K562 (cell line): ENCODE results near the gene NAGS. TPM values are rescaled to one million over a fixed set of nuclear protein-coding genes. Genes with fewer than 3 reads are reported as not detected.

Experiments
- ATAC-seq: fragments of 200-7000 bp; cut with Tn5 transposase; 3 replicates; pipeline ENCODE4 v1.9.1; 2020; ENCODE audit warnings: moderate library complexity
- BruUV-seq: library from RNA; stranded (reverse); fragments of 400-500 nt; replicated peaks from 2 replicates; lab custom pipeline; 2021; lab: Mats Ljungman, UMichigan
- CTCF ChIA-PET: fragments of 300-600 bp; formaldehyde crosslinking; extraction: SDS; loops from one replicate; lab custom pipeline; 2021; ENCODE audit warnings: low intra/inter-chr PET ratio; lab: Yijun Ruan, JAX
- POLR2A ChIA-PET: fragments of 300-600, 350-650 bp; sonication (Branson Sonifier 250); formaldehyde crosslinking; extraction: SDS; loops from one replicate; lab custom pipeline; 2021; ENCODE audit warnings: antibody characterized with exemption, inconsistent platforms; lab: Yijun Ruan, JAX
- DNase-seq, 4 experiments: peaks; one replicate each; pipeline versions ENCODE4 v3.0.0 to v3.0.0-alpha.2; 2011 to 2018; ENCODE audit warnings: low spot score in 3 of 4, mixed read lengths in 3 of 4; ENCODE audit errors: extremely low read depth in 1 of 4
- FAIRE-seq: peaks from 2 replicates; lab custom pipeline; 2011; peaks lifted over from hg19 to GRCh38; lab: Jason Lieb, UNC
- H2AFZ ChIP-seq: 2 replicates; pipeline ENCODE4 v1.6.0; 2011; ENCODE audit warnings: low read depth, low read length, control low read depth, inconsistent platforms
- H3K27ac ChIP-seq: fragments of 200-600 bp; 3 replicates; pipeline ENCODE4 v1.8.0; 2011; ENCODE audit warnings: low read depth, mild to moderate bottlenecking, control low read depth, inconsistent platforms, low read length, moderate library complexity, mixed read lengths; ENCODE audit errors: extremely low read depth
- H3K27me3 ChIP-seq, 2 experiments: fragments of 300-600 bp in 1 of 2; 2 replicates in 1 of 2; 3 replicates in 1 of 2; pipeline versions ENCODE4 v1.6.0 to v1.8.0; 2011; ENCODE audit warnings: inconsistent platforms in 2 of 2, low read length in 2 of 2, mild to moderate bottlenecking in 1 of 2, mixed read lengths in 1 of 2, moderate library complexity in 1 of 2; ENCODE audit not compliant: control insufficient read depth in 2 of 2, insufficient read depth in 2 of 2
- H3K36me3 ChIP-seq: fragments of 300-600 bp; 3 replicates; pipeline ENCODE4 v1.8.0; 2011; ENCODE audit warnings: mild to moderate bottlenecking, low read length, inconsistent platforms; ENCODE audit not compliant: control insufficient read depth, insufficient read depth
- H3K4me1 ChIP-seq, 2 experiments: fragments of 200-600 bp in 1 of 2; replicated peaks in 1 of 2; 2 replicates in 1 of 2; 3 replicates in 1 of 2; pipeline versions ENCODE4 v1.5.1 to v1.8.0; 2011; ENCODE audit warnings: inconsistent platforms in 2 of 2, low read length in 2 of 2, mild to moderate bottlenecking in 1 of 2, mixed read lengths in 1 of 2, moderate library complexity in 1 of 2; ENCODE audit not compliant: control insufficient read depth in 2 of 2, insufficient read depth in 2 of 2
- H3K4me2 ChIP-seq: 2 replicates; pipeline ENCODE4 v1.6.1; 2011; ENCODE audit warnings: low read length, control low read depth, inconsistent platforms, mixed read lengths; ENCODE audit not compliant: insufficient read depth
- H3K4me3 ChIP-seq: fragments of 200-600 bp; sonication (generic), shearing (Covaris generic); 2 replicates; pipeline ENCODE4 v1.5.1; 2016; ENCODE audit warnings: control low read depth, inconsistent platforms
- H3K79me2 ChIP-seq: fragments of 200-600 bp; 3 replicates; pipeline ENCODE4 v1.8.0; 2011; ENCODE audit warnings: low read length, inconsistent platforms; ENCODE audit not compliant: control insufficient read depth, insufficient read depth
- H3K9ac ChIP-seq, 2 experiments: 2 replicates each; pipeline versions ENCODE4 v1.6.0 to v1.6.1; 2011; ENCODE audit warnings: low read depth in 2 of 2, low read length in 2 of 2, control low read depth in 1 of 2, inconsistent platforms in 1 of 2, mild to moderate bottlenecking in 1 of 2, mixed read lengths in 1 of 2; ENCODE audit not compliant: insufficient read depth in 1 of 2
- H3K9me1 ChIP-seq: one replicate; pipeline ENCODE4 v1.6.0; 2011; ENCODE audit warnings: inconsistent platforms, mild to moderate bottlenecking, low read length, moderate library complexity; ENCODE audit not compliant: control insufficient read depth, insufficient read depth
- H3K9me3 ChIP-seq: replicated peaks from 2 replicates; pipeline ENCODE4 v1.5.1; 2011; ENCODE audit warnings: low read depth, low read length, inconsistent platforms; ENCODE audit not compliant: control insufficient read depth, insufficient read depth
- H4K20me1 ChIP-seq: replicated peaks from 2 replicates; pipeline ENCODE4 v1.6.1; 2011; ENCODE audit warnings: low read length, inconsistent platforms, mixed read lengths; ENCODE audit not compliant: control insufficient read depth, insufficient read depth
- DLX4 ChIP-seq: fragments of 250-450 bp; sonication (Bioruptor Pico); IDR thresholded peaks from 2 replicates; pipeline ENCODE4 v1.6.1; 2021; ENCODE audit warnings: mild to moderate bottlenecking
- GTF2A2 ChIP-seq: IDR thresholded peaks from 2 replicates; pipeline ENCODE4 v1.6.1; 2016; ENCODE audit warnings: mild to moderate bottlenecking, missing genetic modification characterization, missing compliant biosample characterization
- HMG20B ChIP-seq: fragments of 250-450 bp; sonication (Bioruptor Pico); IDR thresholded peaks from 2 replicates; pipeline ENCODE4 v1.5.0; 2021; ENCODE audit warnings: mild to moderate bottlenecking
- KDM1A ChIP-seq, 2 experiments: fragments of 450-650 bp; IDR thresholded peaks; 2 replicates each; pipeline ENCODE4 v1.6.1; 2016; ENCODE audit warnings: mild to moderate bottlenecking in 2 of 2
- NELFE ChIP-seq: IDR thresholded peaks from 2 replicates; pipeline ENCODE4 v1.6.1; 2011; ENCODE audit warnings: mild to moderate bottlenecking; ENCODE audit not compliant: insufficient read depth, insufficient read length
- PHB ChIP-seq: fragments of 250-450 bp; sonication (Bioruptor Pico); IDR thresholded peaks from 2 replicates; pipeline ENCODE4 v1.5.0; 2021
- POU5F1 ChIP-seq: fragments of 150-350 bp; IDR thresholded peaks from 2 replicates; pipeline ENCODE4 v1.6.1; 2014; ENCODE audit warnings: borderline replicate concordance, low read length, low read depth, mild to moderate bottlenecking; ENCODE audit not compliant: partially characterized antibody
- RB1 ChIP-seq: fragments of 450-650 bp; IDR thresholded peaks from 2 replicates; pipeline ENCODE4 v1.6.1; 2017; ENCODE audit warnings: low read depth, mild to moderate bottlenecking
- SMC3 ChIP-seq: conservative IDR thresholded peaks from 2 replicates; pipeline ENCODE4 v1.6.1; 2011; ENCODE audit warnings: low read depth, low read length, improper control_type of control experiment; ENCODE audit not compliant: insufficient read depth
- SREBF2 ChIP-seq: sonication (generic); formaldehyde crosslinking; IDR thresholded peaks from 2 replicates; pipeline ENCODE4 v1.4.0; 2020; ENCODE audit warnings: mild to moderate bottlenecking, missing genetic modification reagents
- SRSF9 ChIP-seq: fragments of 200-400 bp; formaldehyde crosslinking; IDR thresholded peaks from 2 replicates; pipeline ENCODE4 v1.6.1; 2017; ENCODE audit warnings: low read depth, low read length, borderline replicate concordance
- STAT5A ChIP-seq: IDR thresholded peaks from 2 replicates; pipeline ENCODE4 v1.6.1; 2012; ENCODE audit warnings: low read length, inconsistent platforms, borderline replicate concordance
- TSC22D4 ChIP-seq: fragments of 450-650 bp; IDR thresholded peaks from 2 replicates; pipeline ENCODE4 v1.6.1; 2016; ENCODE audit warnings: missing genetic modification characterization, missing biosample characterization, control low read depth
- TSHZ1 ChIP-seq: fragments of 250-450 bp; sonication (Bioruptor Pico); IDR thresholded peaks from 2 replicates; pipeline ENCODE4 v1.4.0; 2020; ENCODE audit warnings: mild to moderate bottlenecking, moderate library complexity
- ZFP36 ChIP-seq: fragments of 150-350 bp; IDR thresholded peaks from 2 replicates; pipeline ENCODE4 v1.6.1; 2018; ENCODE audit warnings: low read length, low read depth; ENCODE audit not compliant: partially characterized antibody
- ZNF134 ChIP-seq: fragments of 250-450 bp; sonication (Bioruptor Pico); conservative IDR thresholded peaks from 2 replicates; pipeline ENCODE4 v1.4.0; 2020
- ZNF197 ChIP-seq: fragments of 200-800 bp; sonication (Bioruptor generic); IDR thresholded peaks from 2 replicates; pipeline ENCODE4 v1.6.1; 2016; ENCODE audit warnings: low read depth, missing genetic modification characterization, missing compliant biosample characterization
- WGBS: fragments of 100-300 bp; shearing (Covaris generic); methylation state at CpG from one replicate; pipeline ENCODE4 v1.1.6; 2016; ENCODE audit warnings: low coverage, mixed read lengths; ENCODE audit not compliant: insufficient coverage; ENCODE audit errors: missing lambda C conversion rate; 5-methylcytosine and 5-hydroxymethylcytosine counted together
- in situ Hi-C: fragments of 300-500 bp; cut with MboI; formaldehyde crosslinking; loops from 4 replicates; pipeline ENCODE4 v1.15.0; 2018; ENCODE audit warnings: inconsistent platforms, mixed read lengths
- intact Hi-C: fragments of 100-400 bp; cut with micrococcal nuclease; formaldehyde crosslinking; loops from 2 replicates; pipeline ENCODE4 v1.14.2; 2022
- polyA plus RNA-seq, 8 experiments: library from polyadenylated mRNA; depleted of rRNA in 4 of 8; stranded (reverse) in 5 of 8; unstranded in 3 of 8; fragments of >200 nt; fragmentation: Nextera tagmentation in 2 of 8; fragmentation: Illumina TruSeq in 1 of 8; extraction: Ambion mirVana in 2 of 8; extraction: Trizol in 1 of 8; gene quantifications; 2 replicates each; pipeline versions ENCODE4 v1.2.1 to v1.2.3, GENCODE V29; 2011 to 2014; ENCODE audit warnings: inconsistent platforms in 1 of 8, missing spikeins in 1 of 8
- total RNA-seq, 7 experiments: library from RNA; depleted of rRNA in 6 of 7; stranded (reverse); fragments of >200 nt in 6 of 7; fragmentation: Illumina TruSeq in 2 of 7; extraction: Trizol in 2 of 7; gene quantifications; 2 replicates each; pipeline versions ENCODE4 v1.2.1 to v1.2.3, GENCODE V29; 2011 to 2021; ENCODE audit warnings: low replicate concordance in 1 of 7

Gene NAGS
- total and polyA plus RNA-seq, 9 of the 15 experiments (the other 6 are each of a cell fraction or from before 2014, with no cell fraction given) = not detected

GRCh38 chr17:43966276-43966675, 38.1 kb upstream of the NAGS start:
- in situ Hi-C loops = no loop called here
- POLR2A ChIA-PET = no interaction called here

More at GRCh38 chr17:43966276-43966675, 38.1 kb upstream of the NAGS start:
- H3K4me3 ChIP-seq = no peak overlapping the region
- no peaks in the 10 kb centered on the region for H3K79me2 ChIP-seq
- 0 out of 2 replicates have a peak, but pooled peaks cover 4% of the 10 kb centered on the region for H4K20me1 ChIP-seq
- no TSS peak for BruUV-seq
- WGBS = 3% methylated on average over 3 of the region's 3 CpGs
- no peak overlapping the region for H2AFZ ChIP-seq
- H3K9me1 ChIP-seq = no peaks in the 10 kb centered on the region
- H3K4me2 ChIP-seq = no peak overlapping the region
- FAIRE-seq = no peak
- CTCF ChIA-PET = interaction anchor here (0.6 kb wide), 1 partner anchor 30 kb away, joined by 3 read pairs; no protein-coding TSS in a partner anchor
- no peaks in the 10 kb centered on the region for H3K36me3 ChIP-seq
- DNase-seq = no peak
- intact Hi-C loops = no loop called here
- TF ChIP-seq ZNF197 (CRISPR knock-in tag) (no peak), STAT5A (no peak), POU5F1 (no peak), PHB (CRISPR knock-in tag) (no peak), SRSF9 (no peak), SREBF2 (CRISPR knock-in tag) (no peak), HMG20B (CRISPR knock-in tag) (no peak), DLX4 (CRISPR knock-in tag) (no peak), NELFE (no peak), RB1 (no peak), SMC3 (no peak), TSC22D4 (tag) (no peak), ZFP36 (no peak), ZNF134 (no peak), GTF2A2 (tag) (no peak), KDM1A (IDR thresholded peaks at IDR 0.05) (no peak), TSHZ1 (CRISPR knock-in tag) (no peak)
- no peak overlapping the region for H3K9ac ChIP-seq
- no peak for ATAC-seq
- H3K27me3 ChIP-seq = peaks cover 23 to 49% of the 10 kb centered on the region in 2 experiments; a peak in 4 of 5 replicates
- H3K4me1 ChIP-seq = no peaks in the 10 kb centered on the region
- H3K27ac ChIP-seq = no peak overlapping the region
- no peaks in the 10 kb centered on the region for H3K9me3 ChIP-seq
